Fibroblast of lung (primary cell): Measurements from ENCODE around the gene FSTL4.

Source experiments
- CTCF ChIP-seq, 2 donors: IDR thresholded peaks in 1 of 2; conservative IDR thresholded peaks in 1 of 2; 1 replicate in 1 of 2; 2 replicates in 1 of 2; pipeline ENCODE4 v1.5.1; 2011 to 2012; ENCODE audit warnings: low read length in 2 of 2, control low read depth in 1 of 2, inconsistent platforms in 1 of 2, low read depth in 1 of 2, mild to moderate bottlenecking in 1 of 2
- EZH2 ChIP-seq: IDR thresholded peaks from 2 replicates; pipeline ENCODE4 v1.5.1; 2012; ENCODE audit warnings: low read length, control low read depth, mild to moderate bottlenecking; ENCODE audit errors: missing control alignments

GRCh38 chr5:133272345-133272744, 340.0 kb downstream of the FSTL4 start:
- TF ChIP-seq CTCF (conservative IDR thresholded peaks at IDR 0.05 in 1 of 2, IDR thresholded peaks at IDR 0.05 in 1 of 2; ENCODE audit: low read depth in 1 of 2, low read length in 2 of 2) (no peak), EZH2 (no peak)
